HCT116 (cell line): ENCODE measurements around the gene CRYGN.

ENCODE experiments used
- CTCF ChIP-seq, 3 experiments: fragments of 200-600 bp in 1 of 3; sonication (generic) in 1 of 3; IDR thresholded peaks in 2 of 3; conservative IDR thresholded peaks in 1 of 3; 2 replicates each; pipeline ENCODE4 v1.5.1; 2012 to 2017; ENCODE audit warnings: low read depth in 2 of 3, low read length in 2 of 3, antibody characterized with exemption in 1 of 3, borderline replicate concordance in 1 of 3, control low read depth in 1 of 3, mild to moderate bottlenecking in 1 of 3, mixed read lengths in 1 of 3, mixed run types in 1 of 3, moderate library complexity in 1 of 3; ENCODE audit not compliant: insufficient read depth in 1 of 3
- JUND ChIP-seq: IDR thresholded peaks from 2 replicates; pipeline ENCODE4 v1.6.1; 2012
- POLR2AphosphoS5 ChIP-seq: IDR thresholded peaks from 2 replicates; pipeline ENCODE4 v1.6.1; 2011; ENCODE audit warnings: mild to moderate bottlenecking, low read depth, low read length, moderate library complexity
- YY1 ChIP-seq: IDR thresholded peaks from 2 replicates; pipeline ENCODE4 v1.6.1; 2011; ENCODE audit warnings: low read length, low read depth, moderate library complexity, mild to moderate bottlenecking; ENCODE audit not compliant: insufficient replicate concordance; ENCODE audit errors: extremely low read depth

- TF ChIP-seq POLR2AphosphoS5 (no peak), JUND (no peak), YY1 (no peak), CTCF (IDR thresholded peaks at IDR 0.05 in 2 of 3, conservative IDR thresholded peaks at IDR 0.05 in 1 of 3; ENCODE audit: borderline replicate concordance in 1 of 3, insufficient read depth in 1 of 3, low read depth in 2 of 3, low read length in 2 of 3) (no peak)
Measured at GRCh38 chr7:151394076-151395035, 45.6 kb downstream of the CRYGN start.
